ENCODE measurements around the gene AHCYL1.
A peak's percentile ranks its signal among the peaks of the same experiment; 100 is the strongest.

Gene AHCYL1

GRCh38 chr1:110057963-110058518 lies 73.5 kb downstream of the AHCYL1 start:
- Histone ChIP-seq H3K79me2 (no peaks in the 10 kb centered on the region), H3K9me3 (ENCODE audit: control insufficient read depth, low read length) (no peaks in the 10 kb centered on the region), H3K36me3 (ENCODE audit: control insufficient read depth, insufficient read depth, low read length) (no peaks in the 10 kb centered on the region), H3K27me3 (ENCODE audit: control insufficient read depth, insufficient read depth, low read length) (no peaks in the 10 kb centered on the region), H3K4me1 (peaks cover 4% of the 10 kb centered on the region), H3K27ac (no peak overlapping the region), H3K9ac (no peak overlapping the region), H2AFZ (no peak overlapping the region), H3K4me3 (ENCODE audit: low read depth, low read length) (no peak overlapping the region), H3K4me2 (ENCODE audit: low read length) (no peak overlapping the region)
- no peak for TF ChIP-seq CTCF (IDR thresholded peaks at IDR 0.05)

GRCh38 chr1:110058591-110058990 lies 74.0 kb downstream of the AHCYL1 start:
- Histone ChIP-seq H3K36me3 (ENCODE audit: control insufficient read depth, insufficient read depth, low read length) (no peaks in the 10 kb centered on the region), H3K79me2 (no peaks in the 10 kb centered on the region), H3K4me3 (ENCODE audit: low read depth, low read length) (no peak overlapping the region), H3K27ac (no peak overlapping the region), H3K27me3 (ENCODE audit: control insufficient read depth, insufficient read depth, low read length) (no peaks in the 10 kb centered on the region), H2AFZ (no peak overlapping the region), H3K9me3 (ENCODE audit: control insufficient read depth, low read length) (no peaks in the 10 kb centered on the region), H3K4me1 (peaks cover 6% of the 10 kb centered on the region), H3K9ac (no peak overlapping the region), H3K4me2 (ENCODE audit: low read length) (no peak overlapping the region)
- TF ChIP-seq CTCF (IDR thresholded peaks at IDR 0.05), result no peak

GRCh38 chr1:110059133-110059863 lies 74.7 kb downstream of the AHCYL1 start:
- H3K4me1 ChIP-seq, result peaks cover 6% of the 10 kb centered on the region
- no peak overlapping the region for H2AFZ ChIP-seq
- H3K27ac ChIP-seq, result no peak overlapping the region
- no peaks in the 10 kb centered on the region for H3K79me2 ChIP-seq
- no peak overlapping the region for H3K4me3 ChIP-seq (ENCODE audit: low read depth, low read length)
- no peak overlapping the region for H3K9ac ChIP-seq
- no peak for TF ChIP-seq CTCF (IDR thresholded peaks at IDR 0.05)
- H3K9me3 ChIP-seq (ENCODE audit: control insufficient read depth, low read length), result no peaks in the 10 kb centered on the region
- H3K27me3 ChIP-seq (ENCODE audit: control insufficient read depth, insufficient read depth, low read length), result no peaks in the 10 kb centered on the region
- H3K36me3 ChIP-seq (ENCODE audit: control insufficient read depth, insufficient read depth, low read length), result no peaks in the 10 kb centered on the region
- H3K4me2 ChIP-seq (ENCODE audit: low read length), result no peak overlapping the region

- H3K9me3 ChIP-seq (ENCODE audit: control insufficient read depth, low read length), result no peaks in the 10 kb centered on the region
- TF ChIP-seq CTCF (IDR thresholded peaks at IDR 0.05), result peak; percentile 62
- no peak overlapping the region for H3K9ac ChIP-seq
- H3K4me1 ChIP-seq, result peaks cover 6% of the 10 kb centered on the region
- H2AFZ ChIP-seq, result no peak overlapping the region
- no peaks in the 10 kb centered on the region for H3K79me2 ChIP-seq
- no peak overlapping the region for H3K4me2 ChIP-seq (ENCODE audit: low read length)
- no peak overlapping the region for H3K4me3 ChIP-seq (ENCODE audit: low read depth, low read length)
- H3K36me3 ChIP-seq (ENCODE audit: control insufficient read depth, insufficient read depth, low read length), result no peaks in the 10 kb centered on the region
- H3K27me3 ChIP-seq (ENCODE audit: control insufficient read depth, insufficient read depth, low read length), result no peaks in the 10 kb centered on the region
- H3K27ac ChIP-seq, result no peak overlapping the region
Measured at GRCh38 chr1:110060034-110060661, 75.6 kb downstream of the AHCYL1 start.
